HEK293 (cell line): ENCODE results near the gene ACOX2.
A peak's percentile ranks its signal among the peaks of the same experiment; 100 is the strongest.

ENCODE experiments used
- CTCF ChIP-seq: fragments of 450-650 bp; formaldehyde crosslinking; IDR thresholded peaks from 2 replicates; pipeline ENCODE4 v1.5.1; 2016; ENCODE audit warnings: missing biosample characterization, missing genetic modification characterization
- EGR2 ChIP-seq: fragments of 450-650 bp; formaldehyde crosslinking; IDR thresholded peaks from 2 replicates; pipeline ENCODE4 v1.5.1; 2016; ENCODE audit warnings: low read depth, missing biosample characterization, missing genetic modification characterization
- GLIS2 ChIP-seq: fragments of 450-650 bp; formaldehyde crosslinking; IDR thresholded peaks from 2 replicates; pipeline ENCODE4 v1.5.1; 2016; ENCODE audit warnings: missing biosample characterization, missing genetic modification characterization
- IKZF3 ChIP-seq: fragments of 450-650 bp; IDR thresholded peaks from 2 replicates; pipeline ENCODE4 v1.5.0; 2018; ENCODE audit warnings: missing biosample characterization, mild to moderate bottlenecking, missing genetic modification characterization, moderate library complexity
- KLF10 ChIP-seq: fragments of 450-650 bp; IDR thresholded peaks from 2 replicates; pipeline ENCODE4 v1.5.1; 2018; ENCODE audit warnings: missing biosample characterization, mild to moderate bottlenecking, missing genetic modification characterization
- MZF1 ChIP-seq: fragments of 450-650 bp; formaldehyde crosslinking; IDR thresholded peaks from 2 replicates; pipeline ENCODE4 v1.5.1; 2017; ENCODE audit warnings: missing biosample characterization, missing genetic modification characterization, borderline replicate concordance
- PRDM1 ChIP-seq: fragments of 450-650 bp; formaldehyde crosslinking; IDR thresholded peaks from 2 replicates; pipeline ENCODE4; 2016; ENCODE audit warnings: missing biosample characterization, missing genetic modification characterization
- PRDM2 ChIP-seq: fragments of 450-650 bp; formaldehyde crosslinking; IDR thresholded peaks from 2 replicates; pipeline ENCODE4 v1.5.1; 2016; ENCODE audit warnings: missing biosample characterization, missing genetic modification characterization, borderline replicate concordance
- SALL2 ChIP-seq: fragments of 450-650 bp; formaldehyde crosslinking; IDR thresholded peaks from 2 replicates; pipeline ENCODE4 v1.5.0; 2017; ENCODE audit warnings: missing biosample characterization, mild to moderate bottlenecking, missing genetic modification characterization, borderline replicate concordance
- ZBTB8A ChIP-seq: fragments of 450-650 bp; formaldehyde crosslinking; IDR thresholded peaks from 2 replicates; pipeline ENCODE4 v1.5.1; 2016; ENCODE audit warnings: missing biosample characterization, missing genetic modification characterization
- ZNF26 ChIP-seq: fragments of 450-650 bp; formaldehyde crosslinking; IDR thresholded peaks from 2 replicates; pipeline ENCODE4 v1.5.1; 2016; ENCODE audit warnings: missing biosample characterization, missing genetic modification characterization
- ZNF302 ChIP-seq: fragments of 450-650 bp; formaldehyde crosslinking; IDR thresholded peaks from 2 replicates; pipeline ENCODE4 v1.5.1; 2016; ENCODE audit warnings: missing biosample characterization, missing genetic modification characterization, low read depth
- ZNF324 ChIP-seq: fragments of 450-650 bp; formaldehyde crosslinking; IDR thresholded peaks from 2 replicates; pipeline ENCODE4 v1.5.1; 2016; ENCODE audit warnings: missing biosample characterization, missing genetic modification characterization
- ZNF37A ChIP-seq: fragments of 450-650 bp; IDR thresholded peaks from 2 replicates; pipeline ENCODE4 v1.5.1; 2018; ENCODE audit warnings: missing biosample characterization, missing genetic modification characterization
- ZNF416 ChIP-seq: fragments of 450-650 bp; formaldehyde crosslinking; IDR thresholded peaks from 2 replicates; pipeline ENCODE4 v1.5.1; 2016; ENCODE audit warnings: missing biosample characterization, missing genetic modification characterization
- ZNF433 ChIP-seq: fragments of 450-650 bp; formaldehyde crosslinking; IDR thresholded peaks from 2 replicates; pipeline ENCODE4 v1.5.1; 2016; ENCODE audit warnings: missing biosample characterization, missing genetic modification characterization, low read depth
- ZNF473 ChIP-seq: fragments of 450-650 bp; formaldehyde crosslinking; IDR thresholded peaks from 2 replicates; pipeline ENCODE4 v1.5.1; 2017; ENCODE audit warnings: missing biosample characterization, missing genetic modification characterization
- ZNF510 ChIP-seq: fragments of 450-650 bp; formaldehyde crosslinking; IDR thresholded peaks from 2 replicates; pipeline ENCODE4 v1.5.1; 2018; ENCODE audit warnings: mild to moderate bottlenecking, missing genetic modification characterization, missing biosample characterization; ENCODE audit not compliant: insufficient replicate concordance
- ZNF513 ChIP-seq: fragments of 450-650 bp; IDR thresholded peaks from 2 replicates; pipeline ENCODE4 v1.5.1; 2018; ENCODE audit warnings: missing biosample characterization, missing genetic modification characterization
- ZNF529 ChIP-seq: fragments of 450-650 bp; formaldehyde crosslinking; IDR thresholded peaks from 2 replicates; pipeline ENCODE4 v1.5.1; 2017; ENCODE audit warnings: missing genetic modification characterization, missing biosample characterization; ENCODE audit not compliant: insufficient replicate concordance
- ZNF558 ChIP-seq: fragments of 450-650 bp; formaldehyde crosslinking; IDR thresholded peaks from 2 replicates; pipeline ENCODE4 v1.5.1; 2016; ENCODE audit warnings: missing biosample characterization, missing genetic modification characterization
- ZNF560 ChIP-seq: fragments of 450-650 bp; formaldehyde crosslinking; IDR thresholded peaks from 2 replicates; pipeline ENCODE4 v1.5.1; 2017; ENCODE audit warnings: missing biosample characterization, missing genetic modification characterization, borderline replicate concordance
- ZNF596 ChIP-seq: fragments of 450-650 bp; IDR thresholded peaks from 2 replicates; pipeline ENCODE4 v1.5.0; 2018; ENCODE audit warnings: missing biosample characterization, mild to moderate bottlenecking, missing genetic modification characterization, moderate library complexity
- ZNF610 ChIP-seq: fragments of 450-650 bp; formaldehyde crosslinking; IDR thresholded peaks from 2 replicates; pipeline ENCODE4 v1.5.1; 2016; ENCODE audit warnings: missing biosample characterization, missing genetic modification characterization, borderline replicate concordance
- ZNF654 ChIP-seq: fragments of 450-650 bp; formaldehyde crosslinking; IDR thresholded peaks from 2 replicates; pipeline ENCODE4 v1.5.1; 2016; ENCODE audit warnings: low read depth, missing biosample characterization, missing genetic modification characterization
- ZNF776 ChIP-seq: fragments of 450-650 bp; formaldehyde crosslinking; IDR thresholded peaks from 2 replicates; pipeline ENCODE4 v1.5.0; 2017; ENCODE audit warnings: missing biosample characterization, missing genetic modification characterization, borderline replicate concordance
- ZNF830 ChIP-seq: fragments of 450-650 bp; IDR thresholded peaks from 2 replicates; pipeline ENCODE4 v1.5.0; 2018; ENCODE audit warnings: missing biosample characterization, missing genetic modification characterization, low read depth, mild to moderate bottlenecking, moderate library complexity

ACOX2 gene

GRCh38 chr3:58463181-58463941 lies 73.6 kb downstream of the ACOX2 start (continued):
- TF ChIP-seq PRDM2 (tag by site-specific recombination) = no peak
- TF ChIP-seq ZNF560 (tag by site-specific recombination) = no peak
- no peak for TF ChIP-seq ZNF610
- no peak for TF ChIP-seq ZNF37A
- TF ChIP-seq GLIS2 (tag by site-specific recombination) = no peak
- TF ChIP-seq CTCF = peak; percentile 69
- TF ChIP-seq KLF10 = peak; percentile 61
- 0 out of 2 replicates have a peak, but pooled peaks have one; percentile 0 for TF ChIP-seq ZBTB8A (tag by site-specific recombination)
- no peak for TF ChIP-seq EGR2 (tag by site-specific recombination)
- peak; percentile 47; the same call in 1 of the 2 replicates for TF ChIP-seq MZF1
- TF ChIP-seq ZNF596 (tag by site-specific recombination) = no peak
- no peak for TF ChIP-seq ZNF433 (tag by site-specific recombination)
- TF ChIP-seq ZNF302 (tag by site-specific recombination) = no peak
- peak; percentile 53 for TF ChIP-seq ZNF654 (tag by site-specific recombination)
- no peak for TF ChIP-seq IKZF3
- TF ChIP-seq PRDM1 = peak; percentile 93
- 0 out of 2 replicates have a peak, but pooled peaks have one; percentile 26 for TF ChIP-seq ZNF558 (tag by site-specific recombination)
- TF ChIP-seq ZNF830 (tag by site-specific recombination) = peak; percentile 58; the same call in 1 of the 2 replicates
- TF ChIP-seq ZNF416 (tag by site-specific recombination) = no peak
- peak; percentile 34 for TF ChIP-seq ZNF529 (tag by site-specific recombination)
- no peak for TF ChIP-seq ZNF510 (tag by site-specific recombination)
- TF ChIP-seq ZNF26 (tag by site-specific recombination) = no peak
- TF ChIP-seq ZNF776 (tag by site-specific recombination) = no peak
- no peak for TF ChIP-seq SALL2
- TF ChIP-seq ZNF513 (tag by site-specific recombination) = peak; percentile 13; the same call in 1 of the 2 replicates
- no peak for TF ChIP-seq ZNF473 (tag by site-specific recombination)
- TF ChIP-seq ZNF324 (tag by site-specific recombination) = 0 out of 2 replicates have a peak, but pooled peaks have one; percentile 22
